ENCODE data around the gene NFKBIB.

Gene NFKBIB

DNA sequence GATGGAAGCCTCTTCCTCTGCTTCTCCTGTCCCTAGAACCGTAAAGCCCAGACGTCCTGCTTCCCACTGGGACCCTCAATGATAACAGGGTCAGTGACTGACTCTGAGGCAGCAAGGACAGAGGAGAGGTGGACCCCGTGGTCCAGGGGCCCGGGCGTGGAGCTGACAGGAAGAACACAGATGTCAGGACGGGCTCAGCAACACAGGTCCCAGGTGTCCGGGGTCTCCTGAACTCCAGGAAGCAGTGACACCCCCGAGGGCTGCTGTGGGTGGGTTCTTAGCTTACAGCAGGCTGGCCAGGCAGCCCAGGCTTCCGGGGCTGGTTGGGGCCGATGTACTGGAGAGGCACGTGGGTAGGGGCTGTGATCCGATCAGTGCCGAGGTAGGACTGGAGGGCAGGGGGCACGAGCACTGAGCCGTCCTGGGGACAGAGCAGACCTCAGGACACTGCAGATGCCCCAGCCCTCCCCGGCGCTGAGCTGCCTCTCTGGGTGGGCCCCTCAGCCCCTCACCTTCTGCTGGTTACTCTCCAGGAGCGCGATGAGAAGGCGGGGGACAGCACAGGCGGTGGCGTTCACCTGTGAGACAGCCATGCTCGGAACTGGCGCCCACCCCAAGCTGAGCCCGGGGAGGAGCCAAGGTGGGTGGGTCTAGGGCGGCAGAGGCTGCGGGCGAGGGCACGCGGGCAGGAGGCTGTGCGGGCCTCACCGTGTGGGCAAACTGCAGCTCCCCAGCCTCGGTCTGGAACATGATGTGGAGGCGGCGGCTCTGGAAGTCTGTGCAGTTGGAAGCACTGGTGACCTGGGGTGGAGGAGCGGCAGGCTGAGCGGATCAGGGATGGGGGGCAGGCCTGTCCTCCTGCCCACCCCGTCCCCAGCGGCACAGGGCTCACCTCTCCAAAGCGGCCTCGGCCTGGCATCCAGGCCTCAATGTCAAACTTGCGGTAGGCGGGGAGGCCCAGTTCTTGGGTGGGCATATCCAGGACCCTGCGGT is 15.9 kb downstream of the NFKBIB start:
- no peak overlapping the region for H3K27ac ChIP-seq (ENCODE audit: low read length)
- ATAC-seq (ENCODE audit: insufficient read depth, low read depth): no peak
- no peak overlapping the region for H2AFZ ChIP-seq (ENCODE audit: low read depth, low read length)
- H3K79me2 ChIP-seq (ENCODE audit: insufficient read depth, low read length): no peaks in the 10 kb centered on the region
- H3K27me3 ChIP-seq (ENCODE audit: insufficient read depth, low read length, poor library complexity): no peaks in the 10 kb centered on the region
- H3K9ac ChIP-seq (ENCODE audit: low read depth, low read length): no peak overlapping the region
- no peaks in the 10 kb centered on the region; the same call in 1 of the 2 replicates for H4K20me1 ChIP-seq (ENCODE audit: insufficient read depth, low read length)
- H3K36me3 ChIP-seq (ENCODE audit: insufficient read depth, low read length): peaks cover 8% of the 10 kb centered on the region
- no peak for DNase-seq
- TF ChIP-seq EZH2 (IDR thresholded peaks at IDR 0.05; ENCODE audit: borderline replicate concordance, low read depth, low read length, severe bottlenecking): no peak
- TF ChIP-seq, protein P1, sequence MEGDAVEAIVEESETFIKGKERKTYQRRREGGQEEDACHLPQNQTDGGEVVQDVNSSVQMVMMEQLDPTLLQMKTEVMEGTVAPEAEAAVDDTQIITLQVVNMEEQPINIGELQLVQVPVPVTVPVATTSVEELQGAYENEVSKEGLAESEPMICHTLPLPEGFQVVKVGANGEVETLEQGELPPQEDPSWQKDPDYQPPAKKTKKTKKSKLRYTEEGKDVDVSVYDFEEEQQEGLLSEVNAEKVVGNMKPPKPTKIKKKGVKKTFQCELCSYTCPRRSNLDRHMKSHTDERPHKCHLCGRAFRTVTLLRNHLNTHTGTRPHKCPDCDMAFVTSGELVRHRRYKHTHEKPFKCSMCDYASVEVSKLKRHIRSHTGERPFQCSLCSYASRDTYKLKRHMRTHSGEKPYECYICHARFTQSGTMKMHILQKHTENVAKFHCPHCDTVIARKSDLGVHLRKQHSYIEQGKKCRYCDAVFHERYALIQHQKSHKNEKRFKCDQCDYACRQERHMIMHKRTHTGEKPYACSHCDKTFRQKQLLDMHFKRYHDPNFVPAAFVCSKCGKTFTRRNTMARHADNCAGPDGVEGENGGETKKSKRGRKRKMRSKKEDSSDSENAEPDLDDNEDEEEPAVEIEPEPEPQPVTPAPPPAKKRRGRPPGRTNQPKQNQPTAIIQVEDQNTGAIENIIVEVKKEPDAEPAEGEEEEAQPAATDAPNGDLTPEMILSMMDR (IDR thresholded peaks at IDR 0.05; ENCODE audit: borderline replicate concordance, extremely low read depth, low read length, poor library complexity, severe bottlenecking): no peak
- no peak overlapping the region for H3K4me3 ChIP-seq (ENCODE audit: low read depth in 1 of 2, low read length in 2 of 2)
- no peaks in the 10 kb centered on the region for H3K4me1 ChIP-seq (ENCODE audit: insufficient read depth, low read length)
- H3K9me3 ChIP-seq (ENCODE audit: insufficient read depth, low read length, severe bottlenecking): no peaks in the 10 kb centered on the region
- no peak overlapping the region for H3K4me2 ChIP-seq (ENCODE audit: insufficient read depth, low read length)

DNA sequence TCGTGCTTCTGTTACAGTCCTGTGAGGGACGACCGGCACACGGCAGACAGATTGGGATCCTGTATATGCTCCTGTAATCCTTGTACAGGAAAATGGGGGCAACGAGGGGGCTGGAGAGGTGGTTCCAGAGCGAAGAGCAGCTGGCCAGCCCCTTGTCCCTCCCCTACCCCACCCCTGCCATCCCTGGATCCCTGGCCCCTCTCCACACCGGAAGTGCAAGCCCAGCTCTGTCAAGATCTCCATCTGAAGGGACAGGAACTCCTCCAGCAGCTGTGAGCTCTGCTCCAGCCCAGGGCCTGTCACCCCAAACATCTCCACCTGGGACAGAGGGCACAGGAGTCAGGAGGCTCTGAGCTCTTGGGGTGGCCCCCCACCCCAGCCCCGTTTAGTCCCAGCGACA is 17.7 kb downstream of the NFKBIB start:
- Histone ChIP-seq H3K27ac (ENCODE audit: low read length) (no peak overlapping the region), H3K9ac (ENCODE audit: low read depth, low read length) (no peak overlapping the region), H3K79me2 (ENCODE audit: insufficient read depth, low read length) (no peaks in the 10 kb centered on the region), H3K36me3 (ENCODE audit: insufficient read depth, low read length) (peaks cover 23% of the 10 kb centered on the region), H3K4me1 (ENCODE audit: insufficient read depth, low read length) (no peaks in the 10 kb centered on the region), H3K4me3 (ENCODE audit: low read depth in 1 of 2, low read length in 2 of 2) (no peak overlapping the region), H3K27me3 (ENCODE audit: insufficient read depth, low read length, poor library complexity) (no peaks in the 10 kb centered on the region), H2AFZ (ENCODE audit: low read depth, low read length) (no peak overlapping the region), H4K20me1 (ENCODE audit: insufficient read depth, low read length) (no peaks in the 10 kb centered on the region; the same call in 1 of the 2 replicates), H3K4me2 (ENCODE audit: insufficient read depth, low read length) (no peak overlapping the region), H3K9me3 (ENCODE audit: insufficient read depth, low read length, severe bottlenecking) (no peaks in the 10 kb centered on the region)
- DNase-seq: no peak
- no peak for TF ChIP-seq EZH2 (IDR thresholded peaks at IDR 0.05; ENCODE audit: borderline replicate concordance, low read depth, low read length, severe bottlenecking)
- TF ChIP-seq, protein P1 (IDR thresholded peaks at IDR 0.05; ENCODE audit: borderline replicate concordance, extremely low read depth, low read length, poor library complexity, severe bottlenecking): no peak
- ATAC-seq (ENCODE audit: insufficient read depth, low read depth): no peak

DNA sequence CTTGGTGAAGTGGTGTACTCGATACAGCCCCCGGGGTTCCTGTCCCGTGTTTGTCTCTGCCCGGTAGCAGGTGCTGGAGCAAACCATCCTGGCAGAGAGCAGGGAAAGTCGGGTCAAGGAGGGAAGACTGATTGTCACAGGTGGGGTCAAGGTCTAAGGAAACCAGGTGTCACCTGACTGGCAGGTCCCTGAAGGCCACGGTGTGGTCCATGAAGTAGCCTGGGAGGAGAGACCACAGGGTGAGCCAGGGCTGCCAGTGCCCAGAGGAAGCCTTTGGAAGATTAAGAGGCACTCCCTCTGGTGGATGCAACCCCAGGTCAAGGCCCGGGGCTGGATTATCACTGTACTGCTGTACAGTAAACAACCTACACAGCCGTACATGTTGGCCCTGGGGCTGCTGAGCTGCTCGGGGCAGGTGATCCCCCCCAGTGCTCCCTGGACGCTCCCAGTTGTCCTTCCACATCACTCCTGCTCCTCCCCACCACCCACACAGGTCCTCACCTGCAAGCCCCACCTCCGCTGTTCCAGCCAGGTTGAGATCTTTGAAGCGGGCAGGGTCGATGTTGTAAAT is 18.2 kb downstream of the NFKBIB start:
- no peak for DNase-seq
- Histone ChIP-seq H2AFZ (ENCODE audit: low read depth, low read length) (no peak overlapping the region), H3K36me3 (ENCODE audit: insufficient read depth, low read length) (peaks cover 23% of the 10 kb centered on the region), H3K79me2 (ENCODE audit: insufficient read depth, low read length) (no peaks in the 10 kb centered on the region), H3K27me3 (ENCODE audit: insufficient read depth, low read length, poor library complexity) (no peaks in the 10 kb centered on the region), H3K4me2 (ENCODE audit: insufficient read depth, low read length) (no peak overlapping the region), H3K9ac (ENCODE audit: low read depth, low read length) (no peak overlapping the region), H3K4me1 (ENCODE audit: insufficient read depth, low read length) (no peaks in the 10 kb centered on the region), H4K20me1 (ENCODE audit: insufficient read depth, low read length) (no peaks in the 10 kb centered on the region; the same call in 1 of the 2 replicates), H3K4me3 (ENCODE audit: low read depth in 1 of 2, low read length in 2 of 2) (no peak overlapping the region), H3K9me3 (ENCODE audit: insufficient read depth, low read length, severe bottlenecking) (no peaks in the 10 kb centered on the region), H3K27ac (ENCODE audit: low read length) (no peak overlapping the region)
- peak; percentile 17; the same call in 1 of the 3 replicates for ATAC-seq (ENCODE audit: insufficient read depth, low read depth)
- TF ChIP-seq EZH2 (IDR thresholded peaks at IDR 0.05; ENCODE audit: borderline replicate concordance, low read depth, low read length, severe bottlenecking): no peak
- TF ChIP-seq, protein P1 (IDR thresholded peaks at IDR 0.05; ENCODE audit: borderline replicate concordance, extremely low read depth, low read length, poor library complexity, severe bottlenecking): no peak
